H7 (cell line): ENCODE data around the gene LMNB1. TPM values are rescaled to one million over a fixed set of nuclear protein-coding genes. Genes with fewer than 3 reads are reported as not detected.
"Not testable (repeated sequence)": the region's sequence is repeated elsewhere in the genome, so short reads cannot be mapped to it uniquely, and the experiment has no call there.

Experiments used
- DNase-seq: peaks from one replicate; pipeline ENCODE4 v3.0.0; 2012
- H3K27me3 ChIP-seq: 2 replicates; pipeline ENCODE4 v1.6.0; 2011; ENCODE audit warnings: mild to moderate bottlenecking, low read length; ENCODE audit not compliant: control insufficient read depth, insufficient read depth
- H3K36me3 ChIP-seq: replicated peaks from 2 replicates; pipeline ENCODE4 v1.5.1; 2011; ENCODE audit warnings: low read length; ENCODE audit not compliant: control insufficient read depth, insufficient read depth
- H3K4me3 ChIP-seq: 2 replicates; pipeline ENCODE4 v1.5.1; 2011; ENCODE audit warnings: low read depth, mild to moderate bottlenecking, control low read depth, low read length, moderate library complexity; ENCODE audit not compliant: insufficient read depth
- total RNA-seq: library from RNA; depleted of rRNA; stranded (reverse); fragments of >200 nt; shearing (Covaris generic); gene quantifications from 2 replicates; pipeline ENCODE4 v1.2.3, GENCODE V29; 2014; rRNA removed

The LMNB1 gene
- 171 and 174 TPM in 2 replicates for total RNA-seq

- peak; percentile 98 for DNase-seq
- Histone ChIP-seq H3K36me3 (no peaks in the 10 kb centered on the region), H3K4me3 (peak within 1 kb of the TSS; percentile 100), H3K27me3 (no peaks in the 10 kb centered on the region)
Observed at GRCh38 chr5:126776499-126777256, at the start of gene LMNB1. LMNB1 (plus strand) TSS chr5:126777136; CDS start chr5:126777509, 373 bp downstream.

- no peak for DNase-seq
- Histone ChIP-seq H3K36me3 (no peaks in the 10 kb centered on the region), H3K4me3 (no peak overlapping the region), H3K27me3 (no peaks in the 10 kb centered on the region)
Observed at GRCh38 chr5:126732716-126733115, 44.2 kb upstream of the LMNB1 start.

- DNase-seq, H3K27me3 ChIP-seq, H3K4me3 ChIP-seq, H3K36me3 ChIP-seq: not testable (repeated sequence)
Observed at GRCh38 chr5:126734573-126734972, 42.4 kb upstream of the LMNB1 start.

- DNase-seq = no peak
- Histone ChIP-seq H3K4me3 (no peak overlapping the region), H3K27me3 (no peaks in the 10 kb centered on the region), H3K36me3 (no peaks in the 10 kb centered on the region)
Observed at GRCh38 chr5:126736141-126736540, 40.8 kb upstream of the LMNB1 start.

DNA sequence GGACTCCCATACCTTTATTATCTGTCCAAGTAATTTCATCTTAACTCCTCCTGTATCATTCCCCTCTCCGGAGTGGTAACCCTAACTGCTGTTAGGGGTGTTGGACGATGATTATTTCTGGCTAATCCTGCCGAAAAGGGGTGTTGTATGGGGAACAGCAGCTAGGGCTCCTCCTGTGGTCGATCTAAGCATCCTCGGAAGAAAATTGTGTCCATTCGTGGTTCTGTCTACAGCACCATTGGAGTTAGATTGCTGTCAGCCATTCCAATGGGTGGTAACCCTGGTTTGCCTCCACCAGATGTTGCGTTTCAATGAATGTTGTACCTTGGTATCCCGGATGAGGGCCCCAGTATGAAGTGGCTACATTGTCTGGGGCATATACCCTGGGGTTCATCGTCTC is 35.6 kb upstream of the LMNB1 start:
- H3K36me3 ChIP-seq = no peaks in the 10 kb centered on the region
- no peak for DNase-seq
- H3K27me3 ChIP-seq = no peaks in the 10 kb centered on the region
- H3K4me3 ChIP-seq = no peak overlapping the region

GRCh38 chr5:126742425-126742824 is 34.5 kb upstream of the LMNB1 start:
- H3K36me3 ChIP-seq = no peaks in the 10 kb centered on the region
- no peaks in the 10 kb centered on the region for H3K27me3 ChIP-seq
- H3K4me3 ChIP-seq = no peak overlapping the region
- no peak for DNase-seq

DNA sequence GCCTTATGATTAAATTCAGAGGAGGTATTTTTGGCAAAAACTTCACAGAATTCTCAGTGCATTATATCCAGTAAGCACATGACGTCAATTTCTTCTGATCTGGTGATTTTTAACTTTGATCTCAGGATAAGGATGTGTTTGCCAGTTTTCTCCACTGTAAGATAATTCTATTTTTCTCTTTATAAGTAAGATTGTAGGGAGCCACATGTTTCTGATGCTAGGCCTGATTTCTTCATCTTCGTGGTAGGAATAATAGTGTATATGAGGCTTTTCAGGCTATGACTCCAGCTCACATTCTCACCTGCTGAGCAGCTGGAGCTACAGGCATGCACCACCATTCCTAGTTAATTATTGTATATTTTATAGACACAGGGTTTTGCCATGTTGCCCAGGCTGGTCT is 32.1 kb upstream of the LMNB1 start:
- no peaks in the 10 kb centered on the region for H3K36me3 ChIP-seq
- H3K27me3 ChIP-seq = no peaks in the 10 kb centered on the region

GRCh38 chr5:126745259-126745992 is 31.5 kb upstream of the LMNB1 start:
- H3K27me3 ChIP-seq = no peaks in the 10 kb centered on the region
- H3K36me3 ChIP-seq = no peaks in the 10 kb centered on the region
- no peak overlapping the region for H3K4me3 ChIP-seq
- no peak for DNase-seq

More for the DNA sequence above, 32.1 kb upstream of the LMNB1 start:
- no peak for DNase-seq
- H3K4me3 ChIP-seq = no peak overlapping the region

DNA sequence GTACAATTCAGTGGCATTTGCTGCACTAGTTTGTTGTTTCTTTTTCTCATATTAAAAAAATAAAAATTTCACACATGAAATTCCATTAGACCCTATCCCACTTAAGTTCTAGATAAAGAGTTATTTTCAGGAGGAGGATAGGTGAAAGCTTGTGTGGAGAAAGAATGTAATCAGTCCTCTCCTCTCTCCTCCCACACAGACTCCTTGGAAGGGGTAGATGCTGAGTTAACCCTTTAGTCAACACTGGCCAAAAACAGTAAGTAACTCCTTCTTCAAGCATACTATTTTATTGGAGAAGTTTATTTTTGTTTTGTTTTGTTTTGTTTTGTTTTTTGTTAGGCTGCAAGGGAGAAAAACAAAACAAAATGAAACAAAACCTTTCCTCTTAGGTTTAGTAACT is 30.6 kb upstream of the LMNB1 start:
- Histone ChIP-seq H3K36me3 (no peaks in the 10 kb centered on the region), H3K4me3 (no peak overlapping the region), H3K27me3 (no peaks in the 10 kb centered on the region)
- peak; percentile 54 for DNase-seq

- Histone ChIP-seq H3K36me3 (no peaks in the 10 kb centered on the region), H3K4me3 (no peak overlapping the region), H3K27me3 (no peaks in the 10 kb centered on the region)
- DNase-seq = no peak
Observed at GRCh38 chr5:126752081-126752785, 24.7 kb upstream of the LMNB1 start.

DNA sequence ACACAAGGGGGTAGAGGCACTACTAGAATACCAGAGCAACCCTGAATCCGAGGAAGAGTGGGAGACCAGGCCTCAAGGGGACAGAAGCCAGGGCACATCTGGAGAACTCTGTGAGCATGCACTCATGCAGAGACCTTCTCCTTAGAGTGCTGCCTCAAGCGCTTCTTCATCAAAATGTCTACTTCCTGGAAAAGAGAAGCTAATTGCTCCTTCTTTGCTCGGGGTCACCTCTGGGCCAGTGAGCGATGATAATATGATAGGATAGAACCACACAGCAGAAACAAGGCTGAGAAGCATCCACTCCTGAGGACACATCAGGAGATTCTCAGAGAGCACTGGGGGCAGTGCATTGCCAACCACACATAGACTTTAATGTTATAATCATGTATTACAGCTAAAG is 23.7 kb upstream of the LMNB1 start:
- H3K4me3 ChIP-seq = no peak overlapping the region
- DNase-seq = no peak
- no peaks in the 10 kb centered on the region for H3K36me3 ChIP-seq
- H3K27me3 ChIP-seq = no peaks in the 10 kb centered on the region

DNA sequence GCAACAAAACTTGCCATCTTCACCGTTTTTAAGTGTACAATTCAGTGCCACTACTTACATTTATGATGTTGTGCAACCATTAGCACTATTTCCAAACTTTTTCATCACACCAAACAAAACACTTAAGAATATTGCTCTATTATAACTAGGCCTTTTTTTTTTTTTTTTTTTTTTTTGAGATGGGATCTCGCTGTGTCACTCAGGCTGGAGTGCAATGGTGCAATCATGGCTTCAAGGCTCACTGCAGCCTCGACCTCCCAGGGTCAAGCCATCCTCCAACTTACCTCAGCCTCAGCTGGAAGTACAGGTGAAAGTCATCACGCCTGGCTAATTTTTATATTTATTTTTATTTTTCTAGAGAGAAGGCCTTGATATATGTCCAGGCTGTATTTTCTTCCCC is 22.3 kb upstream of the LMNB1 start:
- DNase-seq = no peak
- no peak overlapping the region for H3K4me3 ChIP-seq
- no peaks in the 10 kb centered on the region for H3K36me3 ChIP-seq
- H3K27me3 ChIP-seq = no peaks in the 10 kb centered on the region

GRCh38 chr5:126755593-126755992 is 21.3 kb upstream of the LMNB1 start:
- DNase-seq = no peak

GRCh38 chr5:126757713-126758357 is 19.1 kb upstream of the LMNB1 start:
- no peaks in the 10 kb centered on the region for H3K36me3 ChIP-seq
- no peaks in the 10 kb centered on the region for H3K27me3 ChIP-seq
- DNase-seq = no peak

More at GRCh38 chr5:126755593-126755992, 21.3 kb upstream of the LMNB1 start:
- Histone ChIP-seq H3K4me3 (no peak overlapping the region), H3K27me3 (no peaks in the 10 kb centered on the region), H3K36me3 (no peaks in the 10 kb centered on the region)

More at GRCh38 chr5:126757713-126758357, 19.1 kb upstream of the LMNB1 start:
- H3K4me3 ChIP-seq = no peak overlapping the region
